ENCODE results near the gene CIT. TPM values are rescaled to one million over a fixed set of nuclear protein-coding genes. Genes with fewer than 3 reads are reported as not detected.

The CIT gene
- total RNA-seq, 2 experiments from 2014 or later, result 43.3 to 48.4 TPM

- Mint-ChIP-seq H3K4me3 (peak overlapping the region; percentile 49), H3K27ac (peak overlapping the region; percentile 96), H3K4me1 (ENCODE audit: low read depth) (peaks cover 56% of the 10 kb centered on the region), H3K36me3 (ENCODE audit: low read depth) (peaks cover 83% of the 10 kb centered on the region), H3K9me3 (no peaks in the 10 kb centered on the region), H3K27me3 (no peaks in the 10 kb centered on the region)
- no peak for TF ChIP-seq CTCF (IDR thresholded peaks at IDR 0.05)
- ChIA-PET POLR2A (interaction anchor here (0.6 kb wide), 1 partner anchor 24 kb away, joined by 3 read pairs; no protein-coding TSS in a partner anchor), CTCF (interaction anchor here (0.9 to 1.0 kb wide), 2 partner anchors 8 to 24 kb away, joined by 3 read pairs; no protein-coding TSS in a partner anchor)
- DNase-seq (peak; percentile 44), ATAC-seq (peak; percentile 77)
- intact Hi-C loops (cut with micrococcal nuclease), result no loop called here
Measured at GRCh38 chr12:119673634-119674033, 203.5 kb downstream of the CIT start.

GRCh38 chr12:119672194-119672593, 204.9 kb downstream of the CIT start:
- Mint-ChIP-seq H3K36me3 (ENCODE audit: low read depth) (peaks cover 78% of the 10 kb centered on the region), H3K9me3 (no peaks in the 10 kb centered on the region), H3K4me3 (no peak overlapping the region), H3K27me3 (no peaks in the 10 kb centered on the region), H3K4me1 (ENCODE audit: low read depth) (peaks cover 58% of the 10 kb centered on the region), H3K27ac (peak overlapping the region; percentile 96)
- DNase-seq (no peak), ATAC-seq (no peak)
- ChIA-PET CTCF (interaction anchor here (0.9 to 1.7 kb wide), 2 partner anchors 14 to 23 kb away, joined by 3 to 5 read pairs; no protein-coding TSS in a partner anchor), POLR2A (interaction anchor here (0.8 kb wide), 1 partner anchor 10 kb away, joined by 4 read pairs; no protein-coding TSS in a partner anchor)
- intact Hi-C loops (cut with micrococcal nuclease), result no loop called here
- no peak for TF ChIP-seq CTCF (IDR thresholded peaks at IDR 0.05)

- intact Hi-C loops (cut with micrococcal nuclease), result no loop called here
- DNase-seq (no peak), ATAC-seq (no peak)
- no peaks in the 10 kb centered on the region for H3K27me3 Mint-ChIP-seq
- ChIA-PET CTCF (no interaction called here), POLR2A (interaction anchor here (1.0 kb wide), 1 partner anchor 9 kb away, joined by 3 read pairs; no protein-coding TSS in a partner anchor)
- H3K4me3 Mint-ChIP-seq, result peak overlapping the region; percentile 27
- peaks cover 67% of the 10 kb centered on the region for H3K4me1 Mint-ChIP-seq (ENCODE audit: low read depth)
- H3K27ac Mint-ChIP-seq, result peak overlapping the region; percentile 96
- H3K36me3 Mint-ChIP-seq (ENCODE audit: low read depth), result peaks cover 67% of the 10 kb centered on the region
- no peak for TF ChIP-seq CTCF (IDR thresholded peaks at IDR 0.05)
- no peaks in the 10 kb centered on the region for H3K9me3 Mint-ChIP-seq
Measured at GRCh38 chr12:119671070-119671469, 206.1 kb downstream of the CIT start.

- Mint-ChIP-seq H3K9me3 (no peaks in the 10 kb centered on the region), H3K27me3 (no peaks in the 10 kb centered on the region), H3K27ac (peak overlapping the region; percentile 96), H3K4me3 (peak overlapping the region; percentile 92), H3K4me1 (ENCODE audit: low read depth) (peaks cover 67% of the 10 kb centered on the region), H3K36me3 (ENCODE audit: low read depth) (peaks cover 58% of the 10 kb centered on the region)
- CTCF ChIA-PET, result interaction anchor here (0.8 to 2.2 kb wide), 2 partner anchors 11 to 12 kb away, joined by 3 to 7 read pairs; no protein-coding TSS in a partner anchor
- POLR2A ChIA-PET, result interaction anchor here (0.9 to 1.0 kb wide), 2 partner anchors 11 kb away, joined by 3 read pairs; no protein-coding TSS in a partner anchor
- ATAC-seq (no peak), DNase-seq (no peak)
- TF ChIP-seq CTCF (IDR thresholded peaks at IDR 0.05), result no peak
- intact Hi-C loops (cut with micrococcal nuclease), result no loop called here
Measured at GRCh38 chr12:119669744-119670472, 207.2 kb downstream of the CIT start.

Measured in activated CD8-positive, alpha-beta T cell treated with anti-CD3 and anti-CD28 coated beads for 36 hours (primary cell).